Adrenal gland (tissue), 5 donors: ENCODE data around the gene C3.

Experiments used
- POLR2A ChIP-seq, 2 donors: fragments of 450-650 bp; IDR thresholded peaks; one replicate each; pipeline ENCODE4 v1.6.1; 2017; ENCODE audit warnings: antibody characterized with exemption in 2 of 2, mild to moderate bottlenecking in 2 of 2, moderate library complexity in 1 of 2
- TF ChIP-seq, protein P1 (sequence below), 6 experiments: fragments of 450-650 bp in 4 of 6; fragments of 200-600 bp in 2 of 6; sonication (generic) in 1 of 6; IDR thresholded peaks; 1 replicate in 5 of 6; 2 replicates in 1 of 6; pipeline versions ENCODE4 v1.5.1 to v1.8.0; 2016 to 2021; ENCODE audit warnings: antibody characterized with exemption in 6 of 6, mild to moderate bottlenecking in 2 of 6, moderate library complexity in 1 of 6
- donor health status: DM: no; HTN: no; CAD: no.

DNA sequence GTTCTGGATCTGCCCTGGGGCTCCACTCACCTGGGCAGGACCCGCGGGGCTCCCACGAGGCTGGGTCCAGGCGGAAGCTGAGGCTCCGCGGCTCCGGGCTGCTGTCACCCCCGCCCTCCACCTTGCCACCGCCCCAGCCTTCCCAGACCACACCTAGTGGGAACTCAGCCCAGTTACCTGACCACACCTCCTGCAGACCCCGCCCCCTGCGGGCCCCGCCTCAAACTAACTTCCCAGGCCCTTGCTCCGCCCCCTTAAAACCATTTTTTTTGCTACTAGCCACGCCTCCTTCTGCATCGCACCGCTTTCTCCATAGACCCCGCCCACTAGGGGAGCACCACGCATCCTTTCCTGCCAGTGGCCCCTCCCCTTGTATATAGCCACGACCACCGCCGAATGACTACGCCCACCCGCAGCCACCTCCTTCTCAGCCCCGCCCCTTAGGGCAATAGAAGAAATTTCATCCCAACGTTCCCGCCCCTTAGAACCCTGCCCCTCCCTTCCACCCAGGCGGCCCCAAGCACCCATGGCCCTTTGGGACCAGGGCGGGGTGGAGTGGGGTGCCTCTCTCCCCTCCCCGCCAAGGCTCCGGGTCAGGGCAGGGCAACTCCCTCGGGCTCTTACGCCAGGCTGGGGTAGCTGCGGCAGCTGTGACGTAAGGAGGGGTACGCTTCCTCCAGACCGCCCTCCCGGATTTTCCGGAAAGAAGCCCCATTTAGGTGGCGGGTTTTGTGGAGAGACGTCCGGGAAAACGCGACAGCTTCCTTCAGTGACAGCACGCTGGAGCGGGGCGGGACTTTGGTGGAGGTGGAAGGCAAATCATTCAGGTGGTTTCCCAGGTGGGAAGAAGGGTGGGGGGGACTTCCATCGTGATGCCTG, 47.1 kb upstream of the C3 start, which contains the start of gene SH2D3A:
- no peak for TF ChIP-seq POLR2A (IDR thresholded peaks at IDR 0.05)
- TF ChIP-seq, protein P1, sequence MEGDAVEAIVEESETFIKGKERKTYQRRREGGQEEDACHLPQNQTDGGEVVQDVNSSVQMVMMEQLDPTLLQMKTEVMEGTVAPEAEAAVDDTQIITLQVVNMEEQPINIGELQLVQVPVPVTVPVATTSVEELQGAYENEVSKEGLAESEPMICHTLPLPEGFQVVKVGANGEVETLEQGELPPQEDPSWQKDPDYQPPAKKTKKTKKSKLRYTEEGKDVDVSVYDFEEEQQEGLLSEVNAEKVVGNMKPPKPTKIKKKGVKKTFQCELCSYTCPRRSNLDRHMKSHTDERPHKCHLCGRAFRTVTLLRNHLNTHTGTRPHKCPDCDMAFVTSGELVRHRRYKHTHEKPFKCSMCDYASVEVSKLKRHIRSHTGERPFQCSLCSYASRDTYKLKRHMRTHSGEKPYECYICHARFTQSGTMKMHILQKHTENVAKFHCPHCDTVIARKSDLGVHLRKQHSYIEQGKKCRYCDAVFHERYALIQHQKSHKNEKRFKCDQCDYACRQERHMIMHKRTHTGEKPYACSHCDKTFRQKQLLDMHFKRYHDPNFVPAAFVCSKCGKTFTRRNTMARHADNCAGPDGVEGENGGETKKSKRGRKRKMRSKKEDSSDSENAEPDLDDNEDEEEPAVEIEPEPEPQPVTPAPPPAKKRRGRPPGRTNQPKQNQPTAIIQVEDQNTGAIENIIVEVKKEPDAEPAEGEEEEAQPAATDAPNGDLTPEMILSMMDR (IDR thresholded peaks at IDR 0.05): no peak
